Activated T-cell treated with anti-CD3 and anti-CD28 coated beads, Interleukin-2, amount 50 U/mL, for 4 hours (primary cell): Measurements from ENCODE around the gene INKA1. TPM values are rescaled to one million over a fixed set of nuclear protein-coding genes. Genes with fewer than 3 reads are reported as not detected.
"Not testable (repeated sequence)": the region's sequence is repeated elsewhere in the genome, so short reads cannot be mapped to it uniquely, and the experiment has no call there.

Source experiments
- ATAC-seq, 2 donors: fragments of 200-7000 bp; cut with Tn5 transposase; one replicate each; pipeline ENCODE4 v1.10.0; 2021
- DNase-seq: peaks from one replicate; pipeline ENCODE4 v3.0.0-alpha.2; 2020
- H3K27me3 Mint-ChIP-seq: one replicate; pipeline ENCODE4 v1.8.0; 2021; ENCODE audit warnings: low read depth, mixed read lengths
- H3K36me3 Mint-ChIP-seq: one replicate; pipeline ENCODE4 v1.8.0; 2022; ENCODE audit warnings: mixed read lengths; ENCODE audit not compliant: insufficient read depth
- H3K4me1 Mint-ChIP-seq: one replicate; pipeline ENCODE4 v1.8.0; 2021; ENCODE audit warnings: low read depth, mixed read lengths
- H3K4me3 Mint-ChIP-seq: one replicate; pipeline ENCODE4 v1.8.0; 2021; ENCODE audit warnings: mild to moderate bottlenecking, moderate library complexity, mixed read lengths
- H3K9me3 Mint-ChIP-seq: one replicate; pipeline ENCODE4 v1.8.0; 2021; ENCODE audit warnings: mixed read lengths
- total RNA-seq, 3 donors: library from RNA; stranded (reverse); gene quantifications; one replicate each; pipeline ENCODE4 v1.2.1, GENCODE V29; 2021

Gene INKA1
- total RNA-seq, 3 donors from 2014 or later: 1.4 to 1.8 (median 1.4) TPM

- peaks cover 36% of the 10 kb centered on the region for H3K4me1 Mint-ChIP-seq
- peaks cover 16% of the 10 kb centered on the region for H3K36me3 Mint-ChIP-seq
- H3K27me3 Mint-ChIP-seq: no peaks in the 10 kb centered on the region
- ATAC-seq: peak; percentile 6 to 23
- DNase-seq: no peak
- H3K9me3 Mint-ChIP-seq: no peaks in the 10 kb centered on the region
- peak overlapping the region; percentile 88 for H3K4me3 Mint-ChIP-seq
These were observed 9.9 kb downstream of the INKA1 start for GRCh38 chr3:49812916-49813496.

- H3K27me3 Mint-ChIP-seq: no peaks in the 10 kb centered on the region
- peak within 1 kb of the TSS; percentile 88 for H3K4me3 Mint-ChIP-seq
- ATAC-seq: peak; percentile 90 to 91
- no peaks in the 10 kb centered on the region for H3K9me3 Mint-ChIP-seq
- peaks cover 16% of the 10 kb centered on the region for H3K36me3 Mint-ChIP-seq
- H3K4me1 Mint-ChIP-seq: peaks cover 30% of the 10 kb centered on the region
- peak; percentile 18 for DNase-seq
These were observed 10.6 kb downstream of the INKA1 start, which contains the start of gene UBA7 for GRCh38 chr3:49813497-49814174. TSS of gene UBA7 (minus strand) at chr3:49813953. CDS start at chr3:49813787, 166 bp downstream.

- not testable (repeated sequence) for H3K4me1 Mint-ChIP-seq, H3K36me3 Mint-ChIP-seq, ATAC-seq, H3K4me3 Mint-ChIP-seq, H3K27me3 Mint-ChIP-seq, DNase-seq, H3K9me3 Mint-ChIP-seq
These were observed 20.1 kb downstream of the INKA1 start for GRCh38 chr3:49823131-49823530.

- H3K4me3 Mint-ChIP-seq: no peak overlapping the region
- no peak for ATAC-seq
- H3K9me3 Mint-ChIP-seq: no peaks in the 10 kb centered on the region
- no peaks in the 10 kb centered on the region for H3K4me1 Mint-ChIP-seq
- no peaks in the 10 kb centered on the region for H3K27me3 Mint-ChIP-seq
- DNase-seq: no peak
- H3K36me3 Mint-ChIP-seq: no peaks in the 10 kb centered on the region
These were observed 23.0 kb downstream of the INKA1 start for GRCh38 chr3:49826016-49826415.

- no peaks in the 10 kb centered on the region for H3K4me1 Mint-ChIP-seq
- ATAC-seq (no peak), DNase-seq (no peak)
- H3K4me3 Mint-ChIP-seq: no peak overlapping the region
- H3K9me3 Mint-ChIP-seq: no peaks in the 10 kb centered on the region
- H3K36me3 Mint-ChIP-seq: peaks cover 3% of the 10 kb centered on the region
- no peaks in the 10 kb centered on the region for H3K27me3 Mint-ChIP-seq
These were observed 28.3 kb downstream of the INKA1 start for GRCh38 chr3:49831341-49831740.

GRCh38 chr3:49839193-49839809 is 36.2 kb downstream of the INKA1 start:
- Mint-ChIP-seq H3K4me3 (no peak overlapping the region), H3K27me3 (no peaks in the 10 kb centered on the region), H3K9me3 (no peaks in the 10 kb centered on the region), H3K4me1 (no peaks in the 10 kb centered on the region), H3K36me3 (peaks cover 3% of the 10 kb centered on the region)
- DNase-seq (peak; percentile 78), ATAC-seq (peak; percentile 90 to 91)

GRCh38 chr3:49840388-49840787 is 37.3 kb downstream of the INKA1 start:
- H3K9me3 Mint-ChIP-seq: no peaks in the 10 kb centered on the region
- H3K36me3 Mint-ChIP-seq: no peaks in the 10 kb centered on the region
- H3K4me3 Mint-ChIP-seq: no peak overlapping the region
- no peak for DNase-seq
- no peaks in the 10 kb centered on the region for H3K4me1 Mint-ChIP-seq
- H3K27me3 Mint-ChIP-seq: no peaks in the 10 kb centered on the region
- ATAC-seq: no peak

- ATAC-seq (peak in 1 of 2 donors; percentile 23), DNase-seq (no peak)
- Mint-ChIP-seq H3K27me3 (no peaks in the 10 kb centered on the region), H3K4me1 (no peaks in the 10 kb centered on the region), H3K4me3 (no peak overlapping the region), H3K9me3 (no peaks in the 10 kb centered on the region), H3K36me3 (peaks cover 2% of the 10 kb centered on the region)
These were observed 38.1 kb downstream of the INKA1 start for GRCh38 chr3:49841126-49841696.

GRCh38 chr3:49841806-49842205 is 38.7 kb downstream of the INKA1 start:
- Mint-ChIP-seq H3K4me3 (no peak overlapping the region), H3K9me3 (no peaks in the 10 kb centered on the region), H3K4me1 (no peaks in the 10 kb centered on the region), H3K27me3 (no peaks in the 10 kb centered on the region), H3K36me3 (peaks cover 2% of the 10 kb centered on the region)
- DNase-seq (no peak), ATAC-seq (no peak)

GRCh38 chr3:49842843-49843517 is 39.9 kb downstream of the INKA1 start:
- Mint-ChIP-seq H3K4me3 (no peak overlapping the region), H3K27me3 (no peaks in the 10 kb centered on the region), H3K36me3 (peaks cover 3% of the 10 kb centered on the region), H3K9me3 (no peaks in the 10 kb centered on the region), H3K4me1 (no peaks in the 10 kb centered on the region)
- ATAC-seq: no peak
- DNase-seq: no peak

GRCh38 chr3:49844464-49845183 is 41.6 kb downstream of the INKA1 start:
- peaks cover 3% of the 10 kb centered on the region for H3K36me3 Mint-ChIP-seq
- H3K9me3 Mint-ChIP-seq: no peaks in the 10 kb centered on the region
- no peaks in the 10 kb centered on the region for H3K4me1 Mint-ChIP-seq
- DNase-seq: no peak
- H3K27me3 Mint-ChIP-seq: no peaks in the 10 kb centered on the region
- no peak overlapping the region for H3K4me3 Mint-ChIP-seq
- no peak for ATAC-seq

GRCh38 chr3:49845694-49846093 is 42.6 kb downstream of the INKA1 start:
- no peak for DNase-seq
- no peak overlapping the region for H3K4me3 Mint-ChIP-seq
- H3K27me3 Mint-ChIP-seq: no peaks in the 10 kb centered on the region
- H3K4me1 Mint-ChIP-seq: no peaks in the 10 kb centered on the region
- no peaks in the 10 kb centered on the region for H3K9me3 Mint-ChIP-seq
- H3K36me3 Mint-ChIP-seq: peaks cover 3% of the 10 kb centered on the region
- no peak for ATAC-seq
